Stomach smooth muscle (tissue), 2 donors: ENCODE measurements around the gene TFR2.

Source experiments
- H3K27ac ChIP-seq: one replicate; pipeline ENCODE4 v1.7.0; 2013; ENCODE audit warnings: mild to moderate bottlenecking, low read length, inconsistent platforms
- H3K27me3 ChIP-seq, 2 donors: one replicate each; pipeline ENCODE4 v1.7.0; 2013; ENCODE audit warnings: low read length in 2 of 2; ENCODE audit not compliant: insufficient read depth in 2 of 2, control insufficient read depth in 1 of 2
- H3K36me3 ChIP-seq, 2 donors: one replicate each; pipeline ENCODE4 v1.7.0; 2013; ENCODE audit warnings: low read length in 2 of 2; ENCODE audit not compliant: control insufficient read depth in 2 of 2, insufficient read depth in 2 of 2
- H3K4me1 ChIP-seq: one replicate; pipeline ENCODE4 v1.7.0; 2013; ENCODE audit warnings: low read length; ENCODE audit not compliant: control insufficient read depth, insufficient read depth
- H3K4me3 ChIP-seq, 2 donors: one replicate each; pipeline ENCODE4 v1.7.0; 2013; ENCODE audit warnings: low read length in 2 of 2
- H3K9ac ChIP-seq, 2 donors: one replicate each; pipeline ENCODE4 v1.7.0; 2013; ENCODE audit warnings: low read length in 2 of 2, mild to moderate bottlenecking in 1 of 2
- H3K9me3 ChIP-seq, 2 donors: one replicate each; pipeline ENCODE4 v1.7.0; 2013; ENCODE audit warnings: low read length in 2 of 2; ENCODE audit not compliant: control insufficient read depth in 2 of 2
- donor health status: healthy.
- donor health status: Pancreatic carcinoma.

TFR2 gene

GRCh38 chr7:100583132-100584053, 58.0 kb downstream of the TFR2 start:
- peak overlapping the region; percentile 34 to 62 for H3K4me3 ChIP-seq
- H3K36me3 ChIP-seq, result peaks cover 22 to 40% of the 10 kb centered on the region in 2 donors
- H3K27ac ChIP-seq, result no peak overlapping the region
- peak overlapping the region; percentile 16 to 51 for H3K9ac ChIP-seq
- H3K4me1 ChIP-seq, result peaks cover 26% of the 10 kb centered on the region
- no peaks in the 10 kb centered on the region for H3K27me3 ChIP-seq
- no peaks in the 10 kb centered on the region for H3K9me3 ChIP-seq

DNA sequence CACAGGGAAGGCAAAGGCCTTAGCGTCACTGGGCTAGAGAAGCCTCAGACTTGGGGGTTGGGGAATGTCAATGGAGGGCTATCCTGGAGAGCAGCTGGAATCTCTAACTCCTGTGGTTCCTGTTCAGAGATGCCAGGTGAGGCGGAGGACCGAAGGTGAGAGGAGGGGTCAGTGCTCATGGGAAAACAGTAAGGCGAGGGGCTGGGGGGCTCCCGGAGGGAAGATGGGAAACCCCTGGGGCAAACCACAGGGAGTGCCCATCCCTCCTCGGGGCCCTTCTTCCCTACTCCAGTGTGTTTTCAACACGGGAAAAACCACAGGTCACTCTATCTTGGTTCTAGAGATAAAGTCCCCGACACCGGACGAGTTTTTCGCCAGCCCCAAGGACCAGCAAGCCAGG, 58.7 kb downstream of the TFR2 start:
- Histone ChIP-seq H3K36me3 (peaks cover 22 to 47% of the 10 kb centered on the region in 2 donors), H3K4me3 (no peak overlapping the region), H3K27me3 (no peaks in the 10 kb centered on the region), H3K27ac (no peak overlapping the region), H3K4me1 (peaks cover 26% of the 10 kb centered on the region), H3K9ac (no peak overlapping the region), H3K9me3 (no peaks in the 10 kb centered on the region)

DNA sequence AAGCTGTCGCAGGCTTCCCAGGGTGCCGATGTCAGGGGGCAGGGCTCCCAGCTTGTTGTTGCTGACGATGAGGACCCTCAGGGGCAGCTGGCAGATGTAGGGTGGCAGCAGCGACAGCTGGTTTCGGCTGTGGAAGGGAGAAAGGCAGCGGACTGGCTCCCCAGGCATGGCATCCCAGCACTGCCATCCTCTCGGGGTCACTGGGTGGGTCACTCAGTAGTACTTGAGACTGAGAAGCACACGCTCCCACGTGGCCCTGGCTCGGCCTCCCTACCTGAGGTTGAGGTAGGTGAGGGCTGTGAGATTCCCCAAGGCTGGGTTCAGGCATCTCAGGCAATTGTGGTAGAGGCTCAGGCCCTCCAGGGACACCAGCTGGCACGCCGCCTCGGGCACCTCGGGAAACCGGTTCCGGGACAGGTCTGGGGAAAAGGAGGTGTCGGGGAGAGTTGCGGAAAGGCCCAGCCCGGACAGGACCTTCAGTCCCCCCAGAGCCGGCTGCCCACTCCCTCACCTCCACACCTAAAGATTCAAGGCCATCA, 59.2 kb downstream of the TFR2 start:
- Histone ChIP-seq H3K36me3 (peaks cover 22 to 48% of the 10 kb centered on the region in 2 donors), H3K9me3 (no peaks in the 10 kb centered on the region), H3K4me1 (peaks cover 26% of the 10 kb centered on the region), H3K9ac (no peak overlapping the region), H3K27ac (no peak overlapping the region), H3K4me3 (no peak overlapping the region), H3K27me3 (no peaks in the 10 kb centered on the region)

- H3K9ac ChIP-seq, result no peak overlapping the region
- H3K36me3 ChIP-seq, result peaks cover 29 to 57% of the 10 kb centered on the region in 2 donors
These were observed 60.7 kb downstream of the TFR2 start for GRCh38 chr7:100580466-100581283.

GRCh38 chr7:100578246-100579183, 62.8 kb downstream of the TFR2 start:
- H3K36me3 ChIP-seq, result peaks cover 33 to 61% of the 10 kb centered on the region in 2 donors
- peaks cover 7% of the 10 kb centered on the region for H3K4me1 ChIP-seq
- no peak overlapping the region for H3K9ac ChIP-seq
- H3K4me3 ChIP-seq, result no peak overlapping the region
- no peaks in the 10 kb centered on the region for H3K27me3 ChIP-seq
- H3K27ac ChIP-seq, result no peak overlapping the region
- H3K9me3 ChIP-seq, result no peaks in the 10 kb centered on the region

More at GRCh38 chr7:100580466-100581283, 60.7 kb downstream of the TFR2 start:
- H3K27me3 ChIP-seq, result no peaks in the 10 kb centered on the region
- H3K4me3 ChIP-seq, result no peak overlapping the region
- peaks cover 26% of the 10 kb centered on the region for H3K4me1 ChIP-seq
- no peak overlapping the region for H3K27ac ChIP-seq
- no peaks in the 10 kb centered on the region for H3K9me3 ChIP-seq

- Histone ChIP-seq H3K27me3 (no peaks in the 10 kb centered on the region), H3K36me3 (peaks cover 33 to 60% of the 10 kb centered on the region in 2 donors), H3K27ac (no peak overlapping the region), H3K4me3 (no peak overlapping the region), H3K9ac (no peak overlapping the region), H3K9me3 (no peaks in the 10 kb centered on the region), H3K4me1 (no peaks in the 10 kb centered on the region)
These were observed 63.8 kb downstream of the TFR2 start for GRCh38 chr7:100577507-100577906.

GRCh38 chr7:100577103-100577502, 64.2 kb downstream of the TFR2 start:
- H3K4me1 ChIP-seq, result no peaks in the 10 kb centered on the region
- H3K9me3 ChIP-seq, result no peaks in the 10 kb centered on the region
- H3K27ac ChIP-seq, result no peak overlapping the region
- H3K4me3 ChIP-seq, result no peak overlapping the region
- H3K9ac ChIP-seq, result no peak overlapping the region
- H3K27me3 ChIP-seq, result no peaks in the 10 kb centered on the region
- H3K36me3 ChIP-seq, result peaks cover 33 to 56% of the 10 kb centered on the region in 2 donors

- Histone ChIP-seq H3K4me3 (no peak overlapping the region), H3K4me1 (no peaks in the 10 kb centered on the region), H3K27ac (no peak overlapping the region), H3K36me3 (peaks cover 30 to 50% of the 10 kb centered on the region in 2 donors), H3K9me3 (no peaks in the 10 kb centered on the region), H3K9ac (no peak overlapping the region), H3K27me3 (no peaks in the 10 kb centered on the region)
These were observed 64.9 kb downstream of the TFR2 start for GRCh38 chr7:100576384-100576993.

DNA sequence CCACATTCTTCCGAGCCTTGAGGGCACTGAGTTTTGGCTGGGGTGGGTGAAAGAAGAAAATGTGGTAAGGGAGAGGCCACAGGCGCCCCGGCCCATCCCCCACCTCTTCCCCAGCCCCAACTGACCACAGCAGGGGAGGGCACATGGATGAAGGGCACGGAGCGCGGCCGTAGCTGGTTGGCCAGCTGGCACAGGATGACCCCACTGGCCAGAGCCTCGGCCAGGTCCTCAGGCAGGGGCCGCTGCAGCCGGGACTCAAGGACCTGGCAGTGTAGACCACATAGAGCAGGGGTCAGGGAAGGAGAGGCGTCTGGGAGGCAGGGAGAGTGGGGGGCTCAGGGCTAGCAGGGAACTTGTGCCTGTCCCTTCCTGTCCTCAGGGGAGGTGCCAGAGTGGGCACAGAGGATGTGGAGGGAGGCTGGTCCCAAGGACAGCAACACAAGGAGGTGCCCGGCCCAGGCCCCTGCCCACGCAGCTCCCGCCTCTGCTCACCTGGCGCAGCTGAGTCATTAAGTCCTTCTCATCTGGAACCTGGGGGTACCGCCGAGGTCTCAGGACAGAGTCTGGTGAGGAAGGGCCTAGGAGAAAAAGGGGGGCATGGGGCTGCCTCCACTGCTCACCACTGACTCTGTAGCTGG, 65.5 kb downstream of the TFR2 start:
- Histone ChIP-seq H3K9ac (no peak overlapping the region), H3K9me3 (no peaks in the 10 kb centered on the region), H3K36me3 (peaks cover 24 to 44% of the 10 kb centered on the region in 2 donors), H3K4me1 (no peaks in the 10 kb centered on the region), H3K27me3 (no peaks in the 10 kb centered on the region), H3K4me3 (no peak overlapping the region), H3K27ac (no peak overlapping the region)
